PC-9 (cell line): ENCODE results near the gene PLAC9. TPM values are rescaled to one million over a fixed set of nuclear protein-coding genes. Genes with fewer than 3 reads are reported as not detected.

Experiments used
- BruUV-seq: library from RNA; stranded (reverse); fragments of 400-500 nt; replicated peaks from 2 replicates; lab custom pipeline; 2021; lab: Mats Ljungman, UMichigan
- CTCF ChIA-PET: fragments of 300-600 bp; sonication (Branson Sonifier 250); formaldehyde crosslinking; loops from one replicate; lab custom pipeline; 2022; ENCODE audit warnings: antibody characterized with exemption; lab: Charles Lee
- POLR2A ChIA-PET: fragments of 300-600 bp; sonication (Branson Sonifier 250); formaldehyde crosslinking; loops from one replicate; lab custom pipeline; 2022; ENCODE audit warnings: antibody characterized with exemption; ENCODE audit not compliant: unreplicated experiment; lab: Charles Lee
- DNase-seq, 2 experiments: peaks; one replicate each; pipeline versions ENCODE4 v3.0.0 to v3.0.0-alpha.2; 2015 to 2022; ENCODE audit warnings: mixed read lengths in 1 of 2
- H2AFZ ChIP-seq: fragments of 200-600 bp; sonication (generic); 2 replicates; pipeline ENCODE4 v1.8.1; 2017; ENCODE audit warnings: antibody characterized with exemption
- H3F3A ChIP-seq: fragments of 200-600 bp; sonication (generic); 2 replicates; pipeline ENCODE4 v1.8.1; 2017; ENCODE audit warnings: antibody characterized with exemption, mild to moderate bottlenecking, low read depth; ENCODE audit not compliant: insufficient read depth
- H3K27ac ChIP-seq: fragments of 200-600 bp; sonication (generic); 2 replicates; pipeline ENCODE4 v1.6.1; 2016; ENCODE audit warnings: mixed run types
- H3K27me3 ChIP-seq: fragments of 200-600 bp; sonication (generic); 2 replicates; pipeline ENCODE4 v1.6.1; 2016; ENCODE audit warnings: low read depth, mixed run types; ENCODE audit not compliant: insufficient read depth
- H3K36me3 ChIP-seq: fragments of 200-600 bp; sonication (generic); 2 replicates; pipeline ENCODE4 v1.6.1; 2016; ENCODE audit warnings: low read depth, mixed run types
- H3K4me1 ChIP-seq: fragments of 200-600 bp; sonication (generic); replicated peaks from 2 replicates; pipeline ENCODE4 v1.6.1; 2016; ENCODE audit warnings: mixed run types; ENCODE audit not compliant: insufficient read depth
- H3K4me2 ChIP-seq: fragments of 200-600 bp; sonication (generic); 2 replicates; pipeline ENCODE4 v1.6.1; 2017; ENCODE audit warnings: mixed run types
- H3K4me3 ChIP-seq: fragments of 200-600 bp; sonication (generic); 2 replicates; pipeline ENCODE4 v1.6.1; 2016; ENCODE audit warnings: mixed run types
- H3K79me2 ChIP-seq: fragments of 200-600 bp; sonication (generic); 2 replicates; pipeline ENCODE4 v1.6.1; 2017; ENCODE audit warnings: low read depth, mixed run types
- H3K9me2 ChIP-seq: fragments of 200-600 bp; sonication (generic); 2 replicates; pipeline ENCODE4 v1.8.1; 2017; ENCODE audit warnings: mild to moderate bottlenecking; ENCODE audit not compliant: insufficient read depth
- H3K9me3 ChIP-seq: fragments of 200-600 bp; sonication (generic); 2 replicates; pipeline ENCODE4 v1.8.1; 2016; ENCODE audit warnings: low read depth; ENCODE audit not compliant: insufficient read depth
- H4K20me1 ChIP-seq: fragments of 200-600 bp; sonication (generic); 2 replicates; pipeline ENCODE4 v1.8.1; 2017; ENCODE audit not compliant: insufficient read depth
- CTCF ChIP-seq: fragments of 200-600 bp; sonication (generic); conservative IDR thresholded peaks from 2 replicates; pipeline ENCODE4 v1.6.1; 2017; ENCODE audit warnings: mixed run types, antibody characterized with exemption, mild to moderate bottlenecking, moderate library complexity
- EZH2 ChIP-seq: fragments of 200-600 bp; sonication (generic); IDR thresholded peaks from 2 replicates; pipeline ENCODE4 v1.8.0; 2017; ENCODE audit warnings: antibody characterized with exemption, low read depth
- intact Hi-C: fragments of 100-400 bp; cut with micrococcal nuclease; formaldehyde crosslinking; loops from one replicate; pipeline ENCODE4 v1.10.0; 2022; ENCODE audit not compliant: unreplicated experiment
- total RNA-seq: library from RNA; stranded (reverse); gene quantifications from 2 replicates; pipeline ENCODE4 v1.2.3, GENCODE V29; 2021

Gene PLAC9
- total RNA-seq, 1 experiment from 2014 or later, result not detected

DNA sequence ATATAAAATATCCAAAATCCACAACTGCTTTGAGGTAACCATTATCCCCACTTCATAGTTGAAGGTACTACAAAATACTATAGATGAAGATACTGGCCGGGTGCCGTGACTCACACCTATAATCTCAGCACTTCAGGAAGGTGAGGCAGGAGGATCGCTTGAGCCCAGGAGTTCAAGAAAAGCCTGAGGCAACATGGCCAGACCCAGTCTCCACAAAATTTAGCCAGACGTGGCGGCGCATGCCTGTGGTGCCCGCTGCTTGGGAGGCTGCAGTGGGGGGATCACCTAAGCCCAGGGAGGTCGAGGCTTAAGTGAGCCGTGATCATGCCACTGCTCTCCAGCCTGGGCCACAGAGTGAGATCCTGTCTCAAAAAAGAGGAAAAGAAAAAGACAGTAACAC, 32.4 kb upstream of the PLAC9 start:
- H3K9me3 ChIP-seq, result no peaks in the 10 kb centered on the region
- no peaks in the 10 kb centered on the region for H3K9me2 ChIP-seq
- no peaks in the 10 kb centered on the region for H3F3A ChIP-seq
- no TSS peak for BruUV-seq
- intact Hi-C loops, result loop anchor here (2.0 kb wide), 1 partner anchor 21 kb away; the partner anchor contains the start of gene TMEM254
- no peak for DNase-seq
- ChIA-PET POLR2A (no interaction called here), CTCF (no interaction called here)
- peaks cover 18% of the 10 kb centered on the region for H3K4me1 ChIP-seq
- H2AFZ ChIP-seq, result no peak overlapping the region
- no peaks in the 10 kb centered on the region for H3K79me2 ChIP-seq
- H3K36me3 ChIP-seq, result no peaks in the 10 kb centered on the region
- H3K4me3 ChIP-seq, result no peak overlapping the region
- no peak overlapping the region for H3K4me2 ChIP-seq
- TF ChIP-seq CTCF, result no peak
- no peak for TF ChIP-seq EZH2
- H3K27ac ChIP-seq, result no peak overlapping the region
- no peaks in the 10 kb centered on the region for H3K27me3 ChIP-seq
- H4K20me1 ChIP-seq, result no peaks in the 10 kb centered on the region

GRCh38 chr10:80100861-80101695, 31.5 kb upstream of the PLAC9 start:
- no peaks in the 10 kb centered on the region for H3K27me3 ChIP-seq
- intact Hi-C loops, result loop anchor here (2.0 kb wide), 1 partner anchor 22 kb away; the partner anchor contains the start of gene TMEM254
- H3K4me1 ChIP-seq, result peaks cover 18% of the 10 kb centered on the region
- no peaks in the 10 kb centered on the region for H3K9me3 ChIP-seq
- H3F3A ChIP-seq, result no peaks in the 10 kb centered on the region
- H2AFZ ChIP-seq, result peak overlapping the region; percentile 25; the same call in 1 of the 2 replicates
- BruUV-seq, result no TSS peak
- no peaks in the 10 kb centered on the region for H3K9me2 ChIP-seq
- no peaks in the 10 kb centered on the region for H3K79me2 ChIP-seq
- TF ChIP-seq EZH2 (no peak), CTCF (no peak)
- CTCF ChIA-PET, result no interaction called here
- H4K20me1 ChIP-seq, result no peaks in the 10 kb centered on the region
- H3K4me2 ChIP-seq, result peak overlapping the region; percentile 69
- 0 out of 2 replicates have a peak overlapping the region, but pooled peaks have one; percentile 1 for H3K27ac ChIP-seq
- POLR2A ChIA-PET, result no interaction called here
- no peaks in the 10 kb centered on the region for H3K36me3 ChIP-seq
- H3K4me3 ChIP-seq, result peak overlapping the region; percentile 10; the same call in 1 of the 2 replicates
- DNase-seq, result peak; percentile 67 to 84

DNA sequence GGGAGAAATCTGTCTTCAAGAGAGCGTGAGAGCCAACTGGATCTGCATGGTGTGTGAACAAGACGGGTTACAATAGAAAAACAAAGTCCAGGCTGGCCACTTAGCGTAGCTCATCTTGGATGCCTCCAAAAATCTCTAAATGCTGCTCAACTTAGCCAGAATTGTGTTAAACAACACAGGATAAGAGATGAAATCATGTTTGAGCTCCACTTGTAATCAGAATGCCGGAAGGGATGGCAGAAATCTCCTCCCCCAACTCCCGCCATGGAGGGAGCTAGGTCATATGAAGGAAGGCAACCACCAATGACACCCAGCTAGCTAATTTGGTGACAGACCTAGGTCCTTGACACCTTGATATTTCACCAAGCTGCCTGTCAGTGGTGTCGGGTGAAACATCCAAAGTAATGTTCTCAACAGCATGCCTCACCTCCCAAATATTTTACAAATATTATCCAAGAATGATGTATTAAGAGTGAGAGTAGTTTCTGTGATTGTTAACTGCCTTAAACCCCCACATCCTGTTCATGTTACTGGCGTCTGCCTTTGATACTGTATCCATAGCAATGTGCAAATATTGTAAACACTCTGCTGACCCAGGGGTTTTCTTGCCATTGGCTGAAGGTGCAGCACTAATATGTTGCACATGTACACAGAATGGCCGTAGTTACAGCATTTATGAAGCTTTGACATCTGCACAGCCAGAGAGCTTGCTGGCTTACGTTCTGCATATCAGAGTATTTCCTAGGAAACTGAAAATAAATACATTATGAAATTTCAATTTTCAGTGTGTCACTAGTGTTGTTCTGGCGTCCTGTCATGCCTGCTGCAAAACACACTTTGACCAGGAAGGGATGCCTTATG, 28.2 kb upstream of the PLAC9 start:
- TF ChIP-seq CTCF (no peak), EZH2 (no peak)
- H3K79me2 ChIP-seq, result no peaks in the 10 kb centered on the region
- POLR2A ChIA-PET, result no interaction called here
- no peaks in the 10 kb centered on the region for H3K36me3 ChIP-seq
- no peak overlapping the region for H3K27ac ChIP-seq
- no peaks in the 10 kb centered on the region for H3K9me2 ChIP-seq
- H2AFZ ChIP-seq, result no peak overlapping the region
- peaks cover 18% of the 10 kb centered on the region for H3K4me1 ChIP-seq
- H3F3A ChIP-seq, result no peaks in the 10 kb centered on the region
- no peaks in the 10 kb centered on the region for H4K20me1 ChIP-seq
- DNase-seq, result peak in 1 of 2 experiments; percentile 56
- BruUV-seq, result no TSS peak
- H3K27me3 ChIP-seq, result no peaks in the 10 kb centered on the region
- H3K9me3 ChIP-seq, result peaks cover 15% of the 10 kb centered on the region; the same call in 1 of the 2 replicates
- CTCF ChIA-PET, result no interaction called here
- H3K4me2 ChIP-seq, result no peak overlapping the region
- H3K4me3 ChIP-seq, result no peak overlapping the region
- intact Hi-C loops, result no loop called here
